ENCODE measurements around the gene SMCHD1.

GRCh38 chr18:2822213-2822921 lies 166.8 kb downstream of the SMCHD1 start:
- TF ChIP-seq CTCF (IDR thresholded peaks at IDR 0.05 in 2 of 3, conservative IDR thresholded peaks at IDR 0.05 in 1 of 3; ENCODE audit: control insufficient read depth in 2 of 3, extremely low read depth in 1 of 3, insufficient read depth in 1 of 3, low read depth in 3 of 3, low read length in 3 of 3) (no peak), ZNF592 (IDR thresholded peaks at IDR 0.05) (no peak), EZH2 (IDR thresholded peaks at IDR 0.05; ENCODE audit: borderline replicate concordance, control insufficient read depth, low read depth, low read length) (no peak), EP300 (IDR thresholded peaks at IDR 0.05; ENCODE audit: borderline replicate concordance in 1 of 2, control insufficient read depth in 1 of 2, low read depth in 2 of 2, low read length in 2 of 2) (no peak), RCOR1 (conservative IDR thresholded peaks at IDR 0.05; ENCODE audit: low read depth, low read length) (no peak), MAX (IDR thresholded peaks at IDR 0.05; ENCODE audit: low read depth, low read length) (no peak), ESRRA (IDR thresholded peaks at IDR 0.05; ENCODE audit: low read length) (no peak), CHD4 (IDR thresholded peaks at IDR 0.05) (no peak), IRF3 (IDR thresholded peaks at IDR 0.05) (no peak), TARDBP (IDR thresholded peaks at IDR 0.05; ENCODE audit: borderline replicate concordance) (no peak), REST (IDR thresholded peaks at IDR 0.05; ENCODE audit: low read depth, low read length) (no peak), USF2 (IDR thresholded peaks at IDR 0.05; ENCODE audit: borderline replicate concordance, low read depth, low read length) (no peak), CHD2 (IDR thresholded peaks at IDR 0.05; ENCODE audit: borderline replicate concordance, low read depth, low read length) (no peak)
